ENCODE measurements around the gene COG4. TPM values are rescaled to one million over a fixed set of nuclear protein-coding genes. Genes with fewer than 3 reads are reported as not detected.
"Not testable (repeated sequence)": the region's sequence is repeated elsewhere in the genome, so short reads cannot be mapped to it uniquely, and the experiment has no call there.

Gene COG4
- polyA plus RNA-seq (2013, experiment 1 of 2; ENCODE audit: insufficient read length), result 38.4 TPM
- polyA plus RNA-seq (2013, experiment 2 of 2; ENCODE audit: insufficient read length), result 40.7 TPM

GRCh38 chr16:70523076-70523742, at the start of gene COG4:
Gene COG4 (minus strand): TSS chr16:70523554. CDS start chr16:70523543, 11 bp downstream.
- DNase-seq, result peak; percentile 85

- DNase-seq, result no peak
Observed at GRCh38 chr16:70572926-70573270, 49.5 kb upstream of the COG4 start.

GRCh38 chr16:70572050-70572925, 48.9 kb upstream of the COG4 start:
- peak; percentile 62 for DNase-seq

- DNase-seq, result no peak
Observed at GRCh38 chr16:70571623-70572022, 48.3 kb upstream of the COG4 start.

GRCh38 chr16:70570967-70571570, 47.7 kb upstream of the COG4 start:
- no peak for DNase-seq

GRCh38 chr16:70569752-70570151, 46.4 kb upstream of the COG4 start:
- DNase-seq, result no peak

- DNase-seq, result no peak
Observed at GRCh38 chr16:70568601-70569237, 45.4 kb upstream of the COG4 start.

GRCh38 chr16:70565053-70565452, 41.7 kb upstream of the COG4 start:
- no peak for DNase-seq

- DNase-seq, result no peak
Observed at GRCh38 chr16:70563636-70564035, 40.3 kb upstream of the COG4 start.

GRCh38 chr16:70561623-70562022, 38.3 kb upstream of the COG4 start:
- no peak for DNase-seq

GRCh38 chr16:70556063-70556462, 32.7 kb upstream of the COG4 start:
- DNase-seq, result no peak

- peak; percentile 89 for DNase-seq
Observed at GRCh38 chr16:70553645-70554044, 30.3 kb upstream of the COG4 start.

GRCh38 chr16:70552675-70553074, 29.3 kb upstream of the COG4 start:
- no peak for DNase-seq

- no peak for DNase-seq
Observed at GRCh38 chr16:70551788-70552187, 28.4 kb upstream of the COG4 start.

- DNase-seq, result no peak
Observed at GRCh38 chr16:70550082-70550481, 26.7 kb upstream of the COG4 start.

- DNase-seq, result no peak
Observed at GRCh38 chr16:70548936-70549335, 25.6 kb upstream of the COG4 start.

- no peak for DNase-seq
Observed at GRCh38 chr16:70544548-70544947, 21.2 kb upstream of the COG4 start.

GRCh38 chr16:70540994-70541393, 17.6 kb upstream of the COG4 start:
- DNase-seq, result no peak

GRCh38 chr16:70534971-70535370, 11.6 kb upstream of the COG4 start:
- no peak for DNase-seq

- DNase-seq, result not testable (repeated sequence)
Observed at GRCh38 chr16:70529954-70530353, 6.6 kb upstream of the COG4 start.

- peak; percentile 77 for DNase-seq
Observed at GRCh38 chr16:70529051-70529777, 5.9 kb upstream of the COG4 start.

- no peak for DNase-seq
Observed at GRCh38 chr16:70527315-70527996, 4.1 kb upstream of the COG4 start.

Measured in fibroblast of skin of scalp (primary cell).